ENCODE results near the gene UBE2A.

Gene UBE2A

DNA sequence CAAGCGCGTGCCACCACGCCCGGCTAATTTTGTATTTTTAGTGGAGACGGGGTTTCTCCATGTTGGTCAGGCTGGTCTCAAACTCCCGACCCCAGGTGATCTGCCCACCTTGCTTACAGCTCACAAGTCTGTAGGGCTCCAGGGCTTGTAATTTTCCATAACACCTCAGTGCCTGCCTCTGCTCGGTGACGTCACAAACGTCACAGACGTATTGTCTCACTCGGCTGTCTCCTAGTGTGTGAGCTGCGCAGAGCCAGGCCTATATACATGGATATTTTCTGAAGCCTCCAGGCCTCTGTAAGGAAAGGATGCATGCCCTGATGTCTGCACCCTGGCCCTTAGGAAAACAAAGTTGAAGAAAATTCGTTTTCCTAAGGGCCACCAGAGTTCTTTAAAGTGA, 40.4 kb downstream of the UBE2A start:
- no peak for DNase-seq

DNA sequence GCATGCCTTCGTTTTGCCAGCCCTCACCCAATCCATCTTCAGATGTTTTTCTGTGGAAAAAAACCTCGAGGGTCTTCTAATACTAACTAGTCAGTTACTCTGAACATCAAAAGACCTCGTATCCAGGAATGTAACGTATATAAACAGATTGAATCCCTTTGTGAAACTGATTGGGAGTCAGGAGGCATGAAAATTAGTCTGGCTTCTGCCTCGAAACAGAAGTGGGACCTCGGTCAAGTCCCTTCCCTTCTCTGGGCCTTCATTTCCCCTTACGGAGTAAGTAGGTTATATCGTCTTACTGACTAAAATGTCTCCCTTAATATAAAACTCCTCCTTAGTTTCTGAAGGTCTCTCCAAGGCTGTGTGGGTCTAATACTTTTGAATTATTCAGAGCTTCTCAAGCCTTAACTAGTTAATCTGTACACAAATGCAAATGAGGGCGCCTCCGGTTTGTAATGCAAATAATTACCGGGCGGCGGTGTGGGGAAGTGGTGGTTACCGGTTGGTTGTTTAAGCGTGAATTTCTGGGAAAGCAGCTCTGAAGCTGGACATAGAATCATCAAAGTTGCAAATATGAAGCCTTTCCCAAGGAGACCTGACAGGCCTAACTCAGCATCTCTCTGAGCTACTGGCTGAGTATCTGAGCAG, 43.3 kb downstream of the UBE2A start:
- DNase-seq = no peak

DNA sequence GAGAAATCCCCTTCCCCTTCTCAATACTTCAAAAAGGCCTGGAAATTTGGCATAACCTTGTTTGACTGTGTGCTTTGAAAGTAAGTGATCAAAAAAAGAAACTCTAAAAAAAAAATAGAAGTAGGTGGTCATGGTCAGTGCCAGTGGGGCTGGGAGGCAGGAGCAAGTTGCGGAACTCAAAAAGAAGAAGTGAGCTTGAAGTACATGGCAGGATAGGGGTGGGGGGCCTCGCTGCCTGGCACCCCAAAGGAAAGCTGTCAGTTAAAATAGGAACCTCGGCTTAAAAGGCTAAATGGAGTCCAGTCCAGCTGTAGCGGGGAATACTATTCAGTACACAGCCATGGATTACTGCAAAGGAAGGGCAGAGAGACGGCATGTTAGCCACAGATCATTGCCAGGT, 44.1 kb downstream of the UBE2A start:
- no peak for DNase-seq

DNA sequence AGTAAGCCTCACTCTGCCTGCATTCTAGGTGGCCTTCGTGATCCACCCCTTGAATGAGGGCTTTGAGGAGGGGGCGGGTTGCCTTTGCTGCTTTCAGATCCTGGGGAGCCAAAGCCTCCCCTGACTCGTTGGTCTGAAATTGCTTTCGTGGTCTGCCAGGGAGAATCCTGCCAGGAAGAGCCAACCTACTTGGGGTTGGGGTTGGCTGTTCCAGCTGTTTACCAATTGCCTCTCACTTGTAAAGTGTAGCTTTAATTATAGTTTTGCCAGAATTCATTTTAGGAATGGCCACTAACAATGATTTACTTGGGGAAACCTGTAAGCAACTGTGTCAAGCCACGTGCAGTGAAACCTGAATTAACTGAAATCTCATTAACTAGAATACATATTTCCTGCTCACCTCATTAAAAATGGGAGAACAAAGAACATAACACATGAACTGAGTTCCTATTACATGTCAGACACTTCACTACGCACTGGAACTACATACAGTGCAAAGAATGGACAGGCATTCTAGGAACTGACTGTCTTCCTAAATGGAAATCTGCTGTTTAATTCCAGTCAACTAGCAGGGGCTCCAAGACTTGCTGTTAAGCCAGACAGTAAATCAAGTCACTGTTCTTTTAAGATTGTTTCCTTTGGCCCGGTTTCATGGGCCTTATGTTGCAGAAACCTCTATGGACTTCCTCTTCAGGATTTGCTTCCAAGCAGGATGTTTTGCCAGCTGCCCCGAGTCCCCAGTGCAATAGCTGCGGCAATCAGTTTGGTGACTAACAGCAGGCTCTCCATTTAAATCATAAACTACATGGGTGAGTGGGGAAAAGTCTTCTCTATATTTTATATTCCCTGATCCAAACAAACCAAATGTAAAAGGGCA, 48.2 kb downstream of the UBE2A start:
- DNase-seq = no peak

DNA sequence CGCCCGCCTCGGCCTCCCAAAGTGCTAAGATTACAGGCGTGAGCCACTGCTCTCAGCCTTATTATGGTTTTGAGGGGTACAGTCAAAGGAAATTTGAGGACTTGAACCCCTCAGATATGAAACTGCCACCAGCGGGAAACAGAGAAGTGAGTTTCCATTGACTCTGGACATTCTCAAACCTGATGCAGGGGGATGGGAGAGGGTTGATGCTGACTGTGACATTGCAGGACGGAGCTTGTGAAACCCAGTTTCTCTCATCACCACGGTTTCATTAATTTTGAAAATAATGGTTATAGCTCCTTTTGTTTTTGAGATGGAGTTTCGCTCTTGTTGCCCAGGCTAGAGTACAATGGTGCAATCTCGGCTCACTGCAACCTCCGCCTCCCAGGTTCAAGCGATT, 50.1 kb downstream of the UBE2A start:
- DNase-seq = no peak

DNA sequence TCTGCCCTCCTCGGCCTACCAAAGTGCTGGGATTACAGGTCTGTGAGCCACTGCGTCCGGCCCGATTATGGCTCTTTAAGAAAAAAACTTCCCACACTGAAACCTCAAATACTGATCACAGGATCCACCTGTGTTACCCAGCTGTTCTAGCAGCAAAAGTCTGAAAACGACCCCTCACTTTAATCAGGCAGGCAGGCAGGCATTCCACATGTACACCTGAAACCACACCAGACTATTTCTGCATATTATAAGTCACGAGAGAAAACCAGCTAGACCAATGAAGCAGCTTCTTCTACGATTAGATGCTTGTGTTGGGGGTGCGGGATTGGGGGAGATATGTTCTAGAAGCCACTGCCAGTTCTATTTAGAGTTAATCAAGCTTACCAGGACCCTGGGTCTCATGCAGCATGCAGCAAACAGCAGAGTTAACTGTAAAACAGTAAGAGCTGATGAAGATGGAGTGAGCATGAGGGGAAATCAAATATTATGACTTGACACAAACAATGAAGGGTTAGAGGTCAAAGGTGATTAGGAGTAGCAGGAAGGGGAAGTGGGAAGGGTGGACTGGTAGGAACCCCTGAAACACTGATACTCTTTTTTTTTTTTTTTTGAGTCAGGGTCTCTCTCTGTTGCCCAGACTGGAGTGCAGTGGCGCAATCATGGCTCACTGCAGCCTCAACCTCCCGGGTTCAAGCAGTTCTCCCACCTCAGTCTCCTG, 50.7 kb downstream of the UBE2A start:
- no peak for DNase-seq

DNA sequence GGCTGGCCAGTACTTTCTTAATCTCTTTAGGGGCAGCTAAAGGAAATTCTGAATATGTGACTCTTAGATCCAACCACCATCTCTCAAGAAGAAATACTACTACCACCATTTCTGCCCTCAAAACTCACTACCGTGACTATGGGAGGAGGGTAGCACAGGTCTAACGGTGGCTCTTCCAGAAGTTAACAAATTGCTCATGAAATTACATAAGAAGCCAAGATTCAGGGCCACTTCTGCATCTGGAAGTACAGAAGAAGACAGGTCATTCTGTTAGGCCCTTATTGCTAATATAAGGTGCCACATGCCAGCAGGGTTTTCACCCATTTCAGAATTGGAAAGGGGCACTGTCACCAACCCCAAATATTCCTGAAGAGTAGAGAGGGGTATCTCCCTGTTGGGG, 51.5 kb downstream of the UBE2A start:
- DNase-seq = no peak

All from effector CD4-positive, alpha-beta T cell (primary cell).